ENCODE measurements around the gene DLX6.

Gene DLX6

GRCh38 chr7:97005183-97006054 is at the start of gene DLX6:
DLX6 (plus strand) TSS chr7:97005553; CDS start chr7:97005978, 425 bp downstream.
- DNase-seq: peak; percentile 89

GRCh38 chr7:96959135-96959534 is 46.2 kb upstream of the DLX6 start:
- no peak for DNase-seq

GRCh38 chr7:96962221-96962885 is 43.0 kb upstream of the DLX6 start:
- DNase-seq: no peak

- DNase-seq: no peak
Observed at GRCh38 chr7:96968981-96969380, 36.4 kb upstream of the DLX6 start.

GRCh38 chr7:96970739-96971138 is 34.6 kb upstream of the DLX6 start:
- no peak for DNase-seq

GRCh38 chr7:96973986-96974385 is 31.4 kb upstream of the DLX6 start:
- no peak for DNase-seq

- no peak for DNase-seq
Observed at GRCh38 chr7:96976106-96976505, 29.2 kb upstream of the DLX6 start.

GRCh38 chr7:96977445-96977844 is 27.9 kb upstream of the DLX6 start:
- no peak for DNase-seq

GRCh38 chr7:96979551-96980276 is 25.6 kb upstream of the DLX6 start:
- no peak for DNase-seq

- DNase-seq: no peak
Observed at GRCh38 chr7:96982586-96982985, 22.8 kb upstream of the DLX6 start.

- no peak for DNase-seq
Observed at GRCh38 chr7:96985992-96986391, 19.4 kb upstream of the DLX6 start.

- no peak for DNase-seq
Observed at GRCh38 chr7:96986901-96987300, 18.5 kb upstream of the DLX6 start.

GRCh38 chr7:96987719-96988118 is 17.6 kb upstream of the DLX6 start:
- DNase-seq: no peak

GRCh38 chr7:96989241-96989858 is 16.0 kb upstream of the DLX6 start:
- DNase-seq: no peak

GRCh38 chr7:96989859-96990317 is 15.5 kb upstream of the DLX6 start:
- DNase-seq: no peak

GRCh38 chr7:96991546-96992191 is 13.7 kb upstream of the DLX6 start:
- no peak for DNase-seq

- DNase-seq: no peak
Observed at GRCh38 chr7:96992192-96993005, 13.0 kb upstream of the DLX6 start.

GRCh38 chr7:96993094-96993865 is 12.1 kb upstream of the DLX6 start:
- DNase-seq: no peak

- no peak for DNase-seq
Observed at GRCh38 chr7:96993980-96994379, 11.4 kb upstream of the DLX6 start.

- no peak for DNase-seq
Observed at GRCh38 chr7:96995406-96996110, 9.8 kb upstream of the DLX6 start.
